H9 (cell line): ENCODE measurements around the gene CCNQ. TPM values are rescaled to one million over a fixed set of nuclear protein-coding genes. Genes with fewer than 3 reads are reported as not detected.

Experiments
- DNase-seq: peaks from one replicate; pipeline ENCODE4 v3.0.0-alpha.2; 2017
- H2AFZ ChIP-seq: one replicate; pipeline ENCODE4 v1.6.1; 2013; ENCODE audit warnings: mild to moderate bottlenecking, low read length, control low read depth, moderate library complexity
- H2AK5ac ChIP-seq: 2 replicates; pipeline ENCODE4 v1.6.1; 2013; ENCODE audit warnings: low read length, control low read depth, mixed read lengths; ENCODE audit not compliant: insufficient read length
- H2BK120ac ChIP-seq: one replicate; pipeline ENCODE4 v1.6.1; 2013; ENCODE audit warnings: low read depth, mild to moderate bottlenecking, low read length, control low read depth, inconsistent platforms; ENCODE audit not compliant: poor library complexity, severe bottlenecking
- H2BK12ac ChIP-seq: 2 replicates; pipeline ENCODE4 v1.6.1; 2013; ENCODE audit warnings: low read length, control low read depth, mixed read lengths, low read depth; ENCODE audit not compliant: insufficient read length
- H2BK15ac ChIP-seq: 2 replicates; pipeline ENCODE4 v1.6.1; 2013; ENCODE audit warnings: low read depth, low read length, control low read depth
- H2BK20ac ChIP-seq: one replicate; pipeline ENCODE4 v1.6.1; 2013; ENCODE audit warnings: low read depth, mild to moderate bottlenecking, low read length, control low read depth, inconsistent platforms; ENCODE audit not compliant: poor library complexity, severe bottlenecking
- H2BK5ac ChIP-seq: 2 replicates; pipeline ENCODE4 v1.6.1; 2013; ENCODE audit warnings: low read length, control low read depth, mixed read lengths; ENCODE audit not compliant: insufficient read length
- H3K14ac ChIP-seq: 2 replicates; pipeline ENCODE4 v1.6.1; 2013; ENCODE audit warnings: low read length, control low read depth; ENCODE audit not compliant: insufficient read depth
- H3K18ac ChIP-seq: 2 replicates; pipeline ENCODE4 v1.6.1; 2013; ENCODE audit warnings: low read depth, mild to moderate bottlenecking, mixed read lengths, low read length, control low read depth; ENCODE audit not compliant: insufficient read length
- H3K23ac ChIP-seq: 2 replicates; pipeline ENCODE4 v1.6.1; 2013; ENCODE audit warnings: low read length, control low read depth, mixed read lengths, low read depth; ENCODE audit not compliant: insufficient read length
- H3K23me2 ChIP-seq: 2 replicates; pipeline ENCODE4 v1.6.1; 2013; ENCODE audit warnings: low read depth, mild to moderate bottlenecking, mixed read lengths, low read length, control low read depth; ENCODE audit not compliant: insufficient read length, poor library complexity, severe bottlenecking
- H3K27ac ChIP-seq: 2 replicates; pipeline ENCODE4 v1.5.1; 2013; ENCODE audit warnings: low read length, control low read depth, mixed read lengths, low read depth; ENCODE audit not compliant: insufficient read length
- H3K27me3 ChIP-seq: 2 replicates; pipeline ENCODE4 v1.6.1; 2013; ENCODE audit warnings: low read length, control low read depth, inconsistent platforms; ENCODE audit not compliant: insufficient read depth
- H3K4ac ChIP-seq: 2 replicates; pipeline ENCODE4 v1.6.1; 2013; ENCODE audit warnings: low read depth, mild to moderate bottlenecking, control low read depth, inconsistent platforms, low read length, moderate library complexity
- H3K4me1 ChIP-seq: 2 replicates; pipeline ENCODE4 v1.6.1; 2013; ENCODE audit warnings: low read length, control low read depth, inconsistent platforms; ENCODE audit not compliant: insufficient read depth
- H3K4me2 ChIP-seq: 2 replicates; pipeline ENCODE4 v1.6.1; 2013; ENCODE audit warnings: low read length, control low read depth, mixed read lengths; ENCODE audit not compliant: insufficient read length, insufficient read depth
- H3K56ac ChIP-seq: 2 replicates; pipeline ENCODE4 v1.6.1; 2013; ENCODE audit warnings: low read depth, mild to moderate bottlenecking, mixed read lengths, low read length, control low read depth; ENCODE audit not compliant: insufficient read length
- H3K79me1 ChIP-seq: 2 replicates; pipeline ENCODE4 v1.6.1; 2013; ENCODE audit warnings: low read depth, mild to moderate bottlenecking, moderate library complexity, low read length, control low read depth, inconsistent platforms; ENCODE audit not compliant: insufficient read depth, poor library complexity, severe bottlenecking
- H3K79me2 ChIP-seq: 2 replicates; pipeline ENCODE4 v1.6.1; 2013; ENCODE audit warnings: low read length, control low read depth, inconsistent platforms; ENCODE audit not compliant: insufficient read depth
- H3K9ac ChIP-seq: 2 replicates; pipeline ENCODE4 v1.6.1; 2013; ENCODE audit warnings: low read length, control low read depth, mixed read lengths; ENCODE audit not compliant: insufficient read length; ENCODE audit errors: extremely low read depth
- H3K9me3 ChIP-seq: one replicate; pipeline ENCODE4 v1.6.1; 2013; ENCODE audit warnings: low read depth, low read length, inconsistent platforms; ENCODE audit not compliant: control insufficient read depth
- H3T11ph ChIP-seq: one replicate; pipeline ENCODE4 v1.6.1; 2013; ENCODE audit warnings: mild to moderate bottlenecking, low read length, control low read depth, inconsistent platforms
- H4K20me1 ChIP-seq: one replicate; pipeline ENCODE4 v1.6.1; 2013; ENCODE audit not compliant: control insufficient read depth, insufficient read length, insufficient read depth
- H4K5ac ChIP-seq: 2 replicates; pipeline ENCODE4 v1.6.1; 2013; ENCODE audit warnings: low read depth, mild to moderate bottlenecking, mixed read lengths, low read length, control low read depth; ENCODE audit not compliant: insufficient read length
- H4K8ac ChIP-seq: replicated peaks from 2 replicates; pipeline ENCODE4 v1.6.1; 2013; ENCODE audit warnings: low read length, control low read depth, mixed read lengths, low read depth; ENCODE audit not compliant: insufficient read length
- H4K91ac ChIP-seq: 2 replicates; pipeline ENCODE4 v1.6.1; 2013; ENCODE audit warnings: low read depth, mild to moderate bottlenecking, moderate library complexity, mixed read lengths, low read length, control low read depth; ENCODE audit not compliant: insufficient read length
- H3K27ac Mint-ChIP-seq, 3 experiments: 2 replicates in 2 of 3; 3 replicates in 1 of 3; pipeline ENCODE4 v1.8.0; 2020 to 2021; ENCODE audit warnings: mixed read lengths in 3 of 3, mild to moderate bottlenecking in 1 of 3, moderate library complexity in 1 of 3
- H3K27me3 Mint-ChIP-seq: 2 replicates; pipeline ENCODE4 v1.8.0; 2021; ENCODE audit warnings: low read depth, mild to moderate bottlenecking, moderate library complexity, mixed read lengths
- H3K36me3 Mint-ChIP-seq, 3 experiments: 2 replicates in 2 of 3; 3 replicates in 1 of 3; pipeline ENCODE4 v1.8.0; 2020 to 2021; ENCODE audit warnings: low read depth in 3 of 3, mixed read lengths in 3 of 3; ENCODE audit not compliant: insufficient read depth in 1 of 3
- H3K4me1 Mint-ChIP-seq, 2 experiments: 2 replicates each; pipeline ENCODE4 v1.8.0; 2020; ENCODE audit warnings: mixed read lengths in 2 of 2
- H3K4me3 Mint-ChIP-seq, 2 experiments: 2 replicates in 1 of 2; 3 replicates in 1 of 2; pipeline ENCODE4 v1.8.0; 2020 to 2021; ENCODE audit warnings: mild to moderate bottlenecking in 2 of 2, mixed read lengths in 2 of 2, moderate library complexity in 1 of 2
- H3K9me3 Mint-ChIP-seq, 2 experiments: 2 replicates in 1 of 2; 3 replicates in 1 of 2; pipeline ENCODE4 v1.8.0; 2020; ENCODE audit warnings: mild to moderate bottlenecking in 2 of 2, mixed read lengths in 2 of 2, moderate library complexity in 1 of 2
- CTCF ChIP-seq: fragments of 200-600 bp; sonication (generic); conservative IDR thresholded peaks from 3 replicates; pipeline ENCODE4 v1.8.0; 2021; ENCODE audit warnings: antibody characterized with exemption, mild to moderate bottlenecking
- WGBS: extraction: QIAGEN DNeasy Blood & Tissue Kit; methylation state at CpG from one replicate; pipeline ENCODE4 v1.1.7; 2013; ENCODE audit warnings: missing lambda C conversion rate, low lambda C conversion rate, mixed read lengths; ENCODE audit not compliant: insufficient read length; ENCODE audit errors: extremely low coverage; 5-methylcytosine and 5-hydroxymethylcytosine counted together
- total RNA-seq: library from RNA; stranded (reverse); gene quantifications from 2 replicates; pipeline ENCODE4 v1.2.1, GENCODE V29; 2021

Gene CCNQ
- total RNA-seq, 1 experiment from 2014 or later = 18.4 TPM

- Histone ChIP-seq H3K9me3 (peaks cover 20% of the 10 kb centered on the region), H3K9ac (no peak overlapping the region), H3T11ph (no peak overlapping the region), H3K27me3 (no peaks in the 10 kb centered on the region), H3K4me2 (no peak overlapping the region), H4K5ac (no peak overlapping the region), H3K79me1 (no peaks in the 10 kb centered on the region), H2BK15ac (no peak overlapping the region), H3K4me1 (no peaks in the 10 kb centered on the region), H4K8ac (no peak overlapping the region), H2BK5ac (no peak overlapping the region), H2AK5ac (no peak overlapping the region), H3K18ac (no peak overlapping the region), H2BK20ac (no peak overlapping the region), H2BK120ac (no peak overlapping the region), H3K56ac (no peak overlapping the region), H3K79me2 (no peaks in the 10 kb centered on the region), H3K27ac (no peak overlapping the region), H3K23me2 (no peaks in the 10 kb centered on the region), H3K14ac (no peak overlapping the region), H2BK12ac (no peak overlapping the region), H4K20me1 (no peaks in the 10 kb centered on the region), H3K23ac (no peak overlapping the region), H4K91ac (no peak overlapping the region), H3K4ac (no peak overlapping the region), H2AFZ (no peak overlapping the region)
- no CpG with 5 or more reads among the region's 19 CpGs for WGBS
- DNase-seq = peak; percentile 18
- Mint-ChIP-seq H3K4me3 (no peak overlapping the region), H3K27me3 (peaks cover 22% of the 10 kb centered on the region), H3K4me1 (no peaks in the 10 kb centered on the region), H3K9me3 (peaks cover 66 to 84% of the 10 kb centered on the region in 2 experiments), H3K36me3 (peaks cover 0 to 11% (median 0%) of the 10 kb centered on the region in 3 experiments; a peak in 3 of 7 replicates), H3K27ac (no peak overlapping the region)
- TF ChIP-seq CTCF = no peak
Observed at GRCh38 chrX:153631907-153632594, 33.1 kb upstream of the CCNQ start.
